ENCODE measurements around the gene MYH11. TPM values are rescaled to one million over a fixed set of nuclear protein-coding genes. Genes with fewer than 3 reads are reported as not detected.
A peak's percentile ranks its signal among the peaks of the same experiment; 100 is the strongest.

The MYH11 gene
- total and polyA plus RNA-seq, 2 of the 13 experiments (the other 11 are each of a cell fraction or from before 2014, with no cell fraction given): not detected

GRCh38 chr16:15899538-15900100, 42.8 kb upstream of the MYH11 start (continued):
- TF ChIP-seq EEA1 (CRISPR knock-in tag; IDR thresholded peaks at IDR 0.05; ENCODE audit: borderline replicate concordance): peak; percentile 68; the same call in 1 of the 2 replicates
- TF ChIP-seq TBL1XR1 (IDR thresholded peaks at IDR 0.05; ENCODE audit: borderline replicate concordance, low read length, partially characterized antibody): no peak
- 0 out of 2 replicates have a peak, but pooled peaks have one; percentile 39 for TF ChIP-seq SMARCE1 (IDR thresholded peaks at IDR 0.05; ENCODE audit: borderline replicate concordance)
- TF ChIP-seq KDM1A (CRISPR knock-in tag; IDR thresholded peaks at IDR 0.05): 0 out of 2 replicates have a peak, but pooled peaks have one; percentile 56
- TF ChIP-seq ZNF567 (CRISPR knock-in tag; IDR thresholded peaks at IDR 0.05; ENCODE audit: borderline replicate concordance): no peak
- TF ChIP-seq HNF1B (CRISPR knock-in tag; IDR thresholded peaks at IDR 0.05): peak; percentile 67; the same call in 1 of the 2 replicates
- TF ChIP-seq ZBTB42 (CRISPR knock-in tag; IDR thresholded peaks at IDR 0.05): no peak
- 0 out of 2 replicates have a peak, but pooled peaks have one; percentile 25 for TF ChIP-seq RAD21 (CRISPR knock-in tag; IDR thresholded peaks at IDR 0.05)
- TF ChIP-seq ZNF335 (CRISPR knock-in tag; IDR thresholded peaks at IDR 0.05): peak; percentile 49; the same call in 1 of the 2 replicates
- no peak for TF ChIP-seq IKZF1 (IDR thresholded peaks at IDR 0.05)
- 0 out of 2 replicates have a peak, but pooled peaks have one; percentile 4 for TF ChIP-seq CTCF (CRISPR knock-in tag; IDR thresholded peaks at IDR 0.05)
- TF ChIP-seq ZNF17 (CRISPR knock-in tag; IDR thresholded peaks at IDR 0.05): no peak
- 0 out of 2 replicates have a peak, but pooled peaks have one; percentile 50 for TF ChIP-seq DRAP1 (CRISPR knock-in tag; IDR thresholded peaks at IDR 0.05)
- no peak for TF ChIP-seq ZNF207 (IDR thresholded peaks at IDR 0.05; ENCODE audit: borderline replicate concordance)
- peak; percentile 50; the same call in 1 of the 2 replicates for TF ChIP-seq ZBTB25 (CRISPR knock-in tag; IDR thresholded peaks at IDR 0.05)
- peak; percentile 83 for TF ChIP-seq RXRA (CRISPR knock-in tag; IDR thresholded peaks at IDR 0.05)
- peak; percentile 80 for TF ChIP-seq SALL1 (CRISPR knock-in tag; IDR thresholded peaks at IDR 0.05)
- TF ChIP-seq ZHX2 (IDR thresholded peaks at IDR 0.05; ENCODE audit: low read depth): peak; percentile 44; the same call in 1 of the 2 replicates
- no peak for TF ChIP-seq ZHX2 (CRISPR knock-in tag; IDR thresholded peaks at IDR 0.05; ENCODE audit: borderline replicate concordance)
- TF ChIP-seq ZNF501 (CRISPR knock-in tag; IDR thresholded peaks at IDR 0.05): peak; percentile 84; the same call in 1 of the 2 replicates

All from HepG2 (cell line).